GM21723 (cell line): ENCODE data around the gene BNIP2.
"Not testable (repeated sequence)": the region's sequence is repeated elsewhere in the genome, so short reads cannot be mapped to it uniquely, and the experiment has no call there.

Experiments used
- ATAC-seq: cut with Tn5 transposase; IDR thresholded peaks from one replicate; pipeline ENCODE4 v1.9.1; 2021; ENCODE audit warnings: mild to moderate bottlenecking, moderate library complexity; ENCODE audit not compliant: unreplicated experiment

BNIP2 gene

DNA sequence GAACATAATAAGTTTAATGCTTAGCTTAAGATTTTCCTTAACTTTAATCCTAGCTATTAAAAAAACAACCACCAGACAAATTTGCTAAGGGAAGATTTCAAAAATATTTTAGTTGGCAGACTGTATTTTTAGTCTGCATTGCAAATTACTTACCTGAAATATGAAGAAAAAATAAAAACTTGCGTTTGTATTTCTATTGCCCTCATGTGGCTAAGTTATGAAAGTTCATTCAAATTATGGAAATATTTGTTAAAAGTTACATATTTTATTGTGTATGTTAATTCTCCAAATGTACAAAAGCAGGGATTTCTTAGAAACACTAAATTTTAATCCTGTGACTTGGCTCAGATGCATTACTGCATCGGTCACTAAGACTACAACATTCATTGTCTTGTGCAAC, 46.8 kb downstream of the BNIP2 start:
- no peak for ATAC-seq

GRCh38 chr15:59637507-59637906, 51.6 kb downstream of the BNIP2 start:
- ATAC-seq: not testable (repeated sequence)

- ATAC-seq: no peak
Measured at GRCh38 chr15:59636184-59636583, 52.9 kb downstream of the BNIP2 start.

- no peak for ATAC-seq
Measured at GRCh38 chr15:59632714-59633113, 56.4 kb downstream of the BNIP2 start.

DNA sequence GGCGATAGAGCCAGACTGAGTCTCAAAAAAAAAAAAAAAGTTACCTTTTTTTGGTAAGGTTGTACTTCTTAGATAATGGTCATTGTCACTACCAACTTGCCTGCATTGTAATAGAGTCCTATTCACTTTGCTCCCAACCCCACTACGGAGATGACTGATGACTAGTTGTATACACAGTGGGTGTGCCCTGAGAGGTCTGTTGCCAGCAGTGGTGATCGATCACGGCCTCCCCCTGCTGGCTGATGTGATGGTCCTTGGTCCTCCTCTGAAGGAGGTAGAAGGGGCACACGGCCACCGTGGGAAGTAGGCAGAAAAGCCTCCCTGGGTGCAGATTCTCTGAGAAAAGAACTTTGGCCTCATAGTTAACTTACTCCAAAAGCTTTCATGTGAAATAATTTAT, 66.8 kb downstream of the BNIP2 start:
- peak; percentile 73 for ATAC-seq

DNA sequence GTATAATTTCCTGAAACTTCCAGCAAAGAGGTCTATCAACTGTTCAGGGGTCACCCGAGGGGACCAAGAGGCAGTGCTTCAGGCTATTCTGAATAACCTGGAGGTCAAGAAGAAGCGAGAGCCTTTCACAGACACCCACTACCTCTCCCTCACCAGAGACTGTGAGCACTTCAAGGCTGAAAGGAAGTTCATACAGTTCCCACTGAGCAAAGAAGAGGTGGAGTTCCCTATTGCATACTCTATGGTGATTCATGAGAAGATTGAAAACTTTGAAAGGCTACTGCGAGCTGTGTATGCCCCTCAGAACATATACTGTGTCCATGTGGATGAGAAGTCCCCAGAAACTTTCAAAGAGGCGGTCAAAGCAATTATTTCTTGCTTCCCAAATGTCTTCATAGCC, 70.7 kb downstream of the BNIP2 start:
- no peak for ATAC-seq

DNA sequence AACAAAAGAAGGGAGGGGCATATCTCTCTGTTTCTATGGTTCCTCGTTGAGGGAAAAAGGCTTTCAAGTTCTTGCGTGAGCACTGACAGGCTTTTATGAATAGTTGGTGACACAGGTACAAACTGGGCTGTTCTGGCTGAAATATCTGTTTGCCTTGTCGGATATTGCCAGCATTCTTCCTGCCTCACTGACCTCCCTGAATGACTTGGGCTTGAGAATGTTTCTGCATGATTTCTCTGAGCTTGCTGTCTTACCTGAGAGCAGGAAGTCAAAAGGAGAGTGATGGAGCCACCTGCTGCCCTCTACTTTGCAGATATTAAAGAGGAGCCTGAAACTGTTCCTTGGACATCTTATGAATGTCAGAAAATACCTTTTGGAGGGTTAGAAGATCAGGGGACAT, 72.7 kb downstream of the BNIP2 start:
- ATAC-seq: no peak

GRCh38 chr15:59615661-59616060, 73.5 kb downstream of the BNIP2 start:
- no peak for ATAC-seq

DNA sequence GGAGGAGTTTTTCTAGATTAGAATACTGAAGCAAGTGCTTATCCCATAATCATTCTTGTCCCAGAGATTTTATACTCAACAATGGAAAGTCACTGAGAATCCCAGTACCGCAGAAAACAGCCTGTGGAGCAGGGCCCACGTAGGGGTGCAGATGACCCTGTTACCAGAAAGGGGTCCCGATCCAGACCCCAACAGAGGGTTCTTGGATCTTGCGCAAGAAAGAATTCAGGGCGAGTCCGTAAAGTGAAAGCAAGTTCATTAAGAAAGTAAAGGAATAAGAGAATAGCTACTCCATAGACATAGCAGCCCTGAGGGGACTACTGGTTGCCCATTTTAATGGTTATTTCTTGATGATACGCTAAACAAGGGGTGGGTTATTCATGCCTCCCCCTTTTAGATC, 75.0 kb downstream of the BNIP2 start:
- no peak for ATAC-seq

- ATAC-seq: no peak
Measured at GRCh38 chr15:59611276-59612260, 77.6 kb downstream of the BNIP2 start, which contains the start of gene GCNT3. GCNT3 (plus strand) TSS chr15:59611783; CDS start chr15:59618239, 6,456 bp downstream.

DNA sequence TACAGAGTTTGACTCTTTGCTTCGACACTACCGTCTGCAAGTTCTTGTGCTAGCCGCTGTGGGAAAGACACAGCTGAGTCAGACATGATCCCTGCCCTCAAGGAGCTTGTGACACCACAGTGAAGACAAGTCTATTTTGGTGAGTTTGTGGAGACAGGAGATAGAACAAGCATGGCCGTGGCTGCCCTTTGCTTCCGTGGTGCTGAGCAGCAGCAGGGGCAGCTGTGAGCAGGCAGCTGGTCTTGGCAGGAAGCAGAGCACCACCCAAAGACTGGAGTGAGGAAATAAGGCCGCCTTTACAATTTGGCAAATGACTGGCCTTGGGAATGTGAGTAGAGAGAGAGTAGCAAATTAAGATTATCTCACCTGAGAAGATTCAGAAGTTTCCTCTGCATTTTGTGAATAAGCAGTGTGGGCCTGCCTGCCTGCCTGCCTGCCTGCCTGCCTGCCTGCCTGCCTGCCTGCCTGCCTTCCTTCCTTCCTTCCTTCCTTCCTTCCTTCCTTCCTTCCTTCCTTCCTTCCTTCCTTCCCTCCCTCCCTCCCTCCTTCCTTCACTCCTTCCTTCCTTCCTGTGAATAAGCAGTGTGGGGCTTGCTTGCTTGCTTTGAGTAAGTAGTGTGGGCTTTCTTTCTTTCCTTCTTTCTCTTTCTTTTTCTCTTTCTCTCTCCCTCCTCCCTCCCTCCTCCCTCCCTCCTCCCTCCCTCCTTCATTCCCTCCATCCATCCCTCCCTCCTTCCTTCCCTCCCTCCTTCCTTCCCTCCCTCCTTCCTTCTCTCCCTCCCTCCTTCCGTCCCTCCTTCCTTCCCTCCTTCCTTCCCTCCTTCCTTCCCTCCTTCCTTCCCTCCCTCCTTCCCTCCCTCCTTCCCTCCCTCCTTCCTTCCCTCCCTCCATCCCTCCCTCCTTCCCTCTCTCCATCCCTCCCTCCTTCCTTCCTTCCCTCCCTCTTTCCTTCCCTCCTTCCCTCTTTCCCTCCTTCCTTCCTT, 79.1 kb downstream of the BNIP2 start:
- no peak for ATAC-seq
